Type B pancreatic cell (in vitro differentiated cells): ENCODE results near the gene F8A2. TPM values are rescaled to one million over a fixed set of nuclear protein-coding genes. Genes with fewer than 3 reads are reported as not detected.
"Not testable (repeated sequence)": the region's sequence is repeated elsewhere in the genome, so short reads cannot be mapped to it uniquely, and the experiment has no call there.

Experiments used
- DNase-seq: peaks from one replicate; pipeline ENCODE4 v3.0.0; 2021; ENCODE audit warnings: mixed read lengths; ENCODE audit not compliant: unreplicated experiment; ENCODE audit errors: extremely low spot score
- H3K27ac Mint-ChIP-seq: 2 replicates; pipeline ENCODE4 v1.8.0; 2021; ENCODE audit warnings: mild to moderate bottlenecking, mixed read lengths
- H3K27me3 Mint-ChIP-seq: 2 replicates; pipeline ENCODE4 v1.8.0; 2021; ENCODE audit warnings: mixed read lengths
- H3K36me3 Mint-ChIP-seq: 2 replicates; pipeline ENCODE4 v1.8.0; 2021; ENCODE audit warnings: mixed read lengths
- H3K4me1 Mint-ChIP-seq: one replicate; pipeline ENCODE4 v1.8.0; 2021; ENCODE audit warnings: mixed read lengths; ENCODE audit not compliant: unreplicated experiment
- H3K4me3 Mint-ChIP-seq: 2 replicates; pipeline ENCODE4 v1.8.0; 2021; ENCODE audit warnings: mild to moderate bottlenecking, mixed read lengths
- H3K9me3 Mint-ChIP-seq: 2 replicates; pipeline ENCODE4 v1.8.0; 2021; ENCODE audit warnings: mixed read lengths
- CTCF ChIP-seq: fragments of 200-600 bp; sonication (generic); conservative IDR thresholded peaks from 2 replicates; pipeline ENCODE4 v1.5.0; 2021; ENCODE audit warnings: antibody characterized with exemption, mild to moderate bottlenecking
- long read RNA-seq: library from polyadenylated mRNA; unstranded; transcript quantifications from one replicate; pipeline ENCODE4 v2.0.0, GENCODE V29; 2020
- total RNA-seq: library from RNA; stranded (reverse); gene quantifications from 2 replicates; pipeline ENCODE4 v1.2.1, GENCODE V29; 2021; ENCODE audit warnings: low replicate concordance

The F8A2 gene
- not detected in 2 replicates for total RNA-seq
- long read RNA-seq: 0 reads

DNA sequence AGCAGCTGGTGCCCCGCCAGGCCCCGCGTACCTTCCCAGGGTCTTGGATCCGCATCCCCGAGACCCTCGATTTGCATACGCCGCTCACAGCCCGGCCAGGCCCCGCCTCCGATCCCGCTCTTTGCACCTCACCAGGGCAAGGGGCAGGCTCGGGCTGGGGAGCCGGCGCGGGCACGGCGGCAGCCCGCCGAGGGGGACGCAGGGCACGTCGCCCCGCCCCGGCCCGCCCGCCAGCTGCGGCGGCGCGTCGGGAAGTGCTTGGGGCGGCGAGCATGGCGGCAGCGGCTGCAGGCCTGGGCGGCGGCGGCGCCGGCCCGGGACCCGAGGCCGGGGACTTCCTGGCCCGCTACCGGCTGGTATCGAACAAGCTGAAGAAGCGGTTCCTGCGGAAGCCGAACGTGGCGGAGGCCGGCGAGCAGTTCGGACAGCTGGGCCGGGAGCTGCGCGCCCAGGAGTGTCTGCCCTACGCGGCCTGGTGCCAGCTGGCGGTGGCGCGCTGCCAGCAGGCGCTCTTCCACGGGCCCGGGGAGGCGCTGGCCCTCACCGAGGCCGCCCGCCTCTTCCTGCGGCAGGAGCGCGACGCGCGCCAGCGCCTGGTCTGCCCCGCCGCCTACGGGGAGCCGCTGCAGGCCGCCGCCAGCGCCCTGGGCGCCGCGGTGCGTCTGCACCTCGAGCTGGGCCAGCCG lies at the start of gene F8A2:
TSS of gene F8A2 (plus strand) at position 253 of the 686 bp plus-strand sequence. CDS start at position 273, 20 bp downstream.
- not testable (repeated sequence) for DNase-seq

GRCh38 chrX:155333544-155334100 lies 48.3 kb upstream of the F8A2 start:
- TF ChIP-seq CTCF: no peak
- H3K4me1 Mint-ChIP-seq: no peaks in the 10 kb centered on the region
- H3K36me3 Mint-ChIP-seq: no peaks in the 10 kb centered on the region
- peaks cover 3% of the 10 kb centered on the region for H3K27me3 Mint-ChIP-seq
- H3K4me3 Mint-ChIP-seq: no peak overlapping the region
- H3K9me3 Mint-ChIP-seq: no peaks in the 10 kb centered on the region
- H3K27ac Mint-ChIP-seq: no peak overlapping the region
- DNase-seq: no peak

More for the DNA sequence above, at the start of gene F8A2:
- H3K9me3 Mint-ChIP-seq, H3K4me1 Mint-ChIP-seq, H3K36me3 Mint-ChIP-seq, H3K4me3 Mint-ChIP-seq, H3K27ac Mint-ChIP-seq, H3K27me3 Mint-ChIP-seq: not testable (repeated sequence)

DNA sequence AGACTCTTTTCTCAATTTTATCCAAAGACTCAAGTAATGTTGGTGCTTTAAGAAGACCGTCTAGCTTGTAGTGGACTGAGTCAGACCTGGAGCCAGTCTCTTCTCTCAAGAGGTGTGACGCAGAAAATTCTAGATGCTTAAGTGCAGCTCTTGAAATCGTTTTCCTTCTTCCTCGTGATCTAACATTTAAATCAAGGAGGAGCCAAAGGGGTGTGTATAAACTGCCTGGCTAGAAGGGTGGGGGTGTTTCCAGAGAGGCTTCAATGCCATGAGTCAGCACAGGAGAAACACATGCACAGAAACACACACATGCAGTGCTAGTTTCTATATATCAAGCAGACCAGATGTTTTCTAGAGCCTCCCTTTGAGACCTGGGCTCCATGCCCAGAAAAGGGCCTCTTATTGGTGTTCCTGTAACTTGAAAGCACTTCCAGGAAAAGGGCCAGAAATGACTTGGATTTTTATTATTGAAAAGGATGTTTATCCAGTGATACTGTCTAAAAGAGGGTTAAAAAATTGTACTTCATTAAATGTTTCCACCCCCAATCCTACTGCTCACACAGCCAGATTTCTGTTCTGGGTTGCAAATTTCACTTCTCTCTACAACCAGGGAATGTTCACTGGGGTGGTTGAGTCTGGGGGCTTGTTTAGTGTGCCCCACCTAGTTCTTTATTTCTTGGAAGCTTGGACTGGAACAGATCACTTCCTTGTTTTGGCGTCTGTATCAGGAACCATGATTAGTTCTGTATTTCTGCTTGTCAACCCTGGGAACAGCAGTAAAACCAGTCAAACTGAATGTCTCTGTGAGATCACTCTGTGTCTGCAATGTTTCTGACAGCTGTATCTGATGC lies 47.2 kb upstream of the F8A2 start, which contains the start of gene CLIC2:
TSS of gene CLIC2 (minus strand) at position 129 of the 851 bp plus-strand sequence. CDS start 187 bp downstream, outside the sequence.
- H3K27ac Mint-ChIP-seq: peak within 1 kb of the TSS; percentile 61
- no peaks in the 10 kb centered on the region for H3K36me3 Mint-ChIP-seq
- TF ChIP-seq CTCF: no peak
- H3K4me1 Mint-ChIP-seq: no peaks in the 10 kb centered on the region
- peaks cover 3% of the 10 kb centered on the region for H3K27me3 Mint-ChIP-seq
- no peak within 1 kb of the TSS for H3K4me3 Mint-ChIP-seq
- no peak for DNase-seq
- H3K9me3 Mint-ChIP-seq: no peaks in the 10 kb centered on the region

DNA sequence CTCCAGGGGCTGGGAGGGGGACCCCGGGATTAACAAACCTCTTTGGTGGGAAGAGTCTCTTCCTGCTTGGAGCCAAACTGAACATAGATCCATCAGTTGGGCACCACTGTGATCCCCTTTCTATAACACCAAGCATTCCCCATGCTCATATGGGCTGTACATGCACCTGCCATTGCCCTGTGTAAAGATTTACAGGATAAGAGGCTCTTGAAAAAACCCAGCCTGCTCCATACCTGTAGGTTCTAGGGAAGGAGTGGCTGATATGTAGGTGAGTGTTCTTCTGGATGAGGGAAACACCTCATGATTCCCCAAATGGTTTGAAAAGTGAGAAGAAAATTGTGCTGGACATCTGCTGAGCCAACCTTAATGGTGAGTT lies 46.6 kb upstream of the F8A2 start:
- not testable (repeated sequence) for H3K9me3 Mint-ChIP-seq, DNase-seq, H3K36me3 Mint-ChIP-seq, H3K4me1 Mint-ChIP-seq, H3K4me3 Mint-ChIP-seq, H3K27ac Mint-ChIP-seq, H3K27me3 Mint-ChIP-seq

- not testable (repeated sequence) for H3K9me3 Mint-ChIP-seq, H3K4me1 Mint-ChIP-seq, H3K27ac Mint-ChIP-seq, DNase-seq, H3K27me3 Mint-ChIP-seq, H3K4me3 Mint-ChIP-seq, H3K36me3 Mint-ChIP-seq
Observed at GRCh38 chrX:155345689-155346088, 36.2 kb upstream of the F8A2 start.

DNA sequence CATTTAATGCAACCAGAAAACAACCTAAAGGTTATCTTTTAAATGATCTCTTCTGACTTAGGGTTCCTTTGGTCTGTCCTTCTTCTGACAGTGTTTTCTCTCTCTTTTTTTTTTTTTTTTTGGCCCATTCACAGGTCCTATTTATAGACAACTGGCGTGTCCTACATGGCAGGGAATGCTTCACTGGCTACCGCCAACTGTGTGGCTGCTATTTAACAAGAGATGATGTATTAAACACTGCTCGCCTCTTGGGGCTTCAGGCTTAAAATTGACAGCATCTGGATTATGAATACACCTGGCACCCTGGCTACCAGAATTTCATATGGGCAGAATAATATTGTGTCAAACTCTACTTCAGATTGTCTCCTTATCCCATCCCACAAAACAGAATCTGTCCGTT lies 32.4 kb upstream of the F8A2 start:
- H3K4me3 Mint-ChIP-seq: not testable (repeated sequence)

GRCh38 chrX:155363712-155364111 lies 18.2 kb upstream of the F8A2 start:
- not testable (repeated sequence) for H3K27me3 Mint-ChIP-seq, H3K36me3 Mint-ChIP-seq, H3K27ac Mint-ChIP-seq, H3K4me3 Mint-ChIP-seq, H3K4me1 Mint-ChIP-seq, H3K9me3 Mint-ChIP-seq, DNase-seq

More for the DNA sequence above, 32.4 kb upstream of the F8A2 start:
- DNase-seq, H3K27ac Mint-ChIP-seq, H3K9me3 Mint-ChIP-seq, H3K4me1 Mint-ChIP-seq, H3K27me3 Mint-ChIP-seq, H3K36me3 Mint-ChIP-seq: not testable (repeated sequence)

DNA sequence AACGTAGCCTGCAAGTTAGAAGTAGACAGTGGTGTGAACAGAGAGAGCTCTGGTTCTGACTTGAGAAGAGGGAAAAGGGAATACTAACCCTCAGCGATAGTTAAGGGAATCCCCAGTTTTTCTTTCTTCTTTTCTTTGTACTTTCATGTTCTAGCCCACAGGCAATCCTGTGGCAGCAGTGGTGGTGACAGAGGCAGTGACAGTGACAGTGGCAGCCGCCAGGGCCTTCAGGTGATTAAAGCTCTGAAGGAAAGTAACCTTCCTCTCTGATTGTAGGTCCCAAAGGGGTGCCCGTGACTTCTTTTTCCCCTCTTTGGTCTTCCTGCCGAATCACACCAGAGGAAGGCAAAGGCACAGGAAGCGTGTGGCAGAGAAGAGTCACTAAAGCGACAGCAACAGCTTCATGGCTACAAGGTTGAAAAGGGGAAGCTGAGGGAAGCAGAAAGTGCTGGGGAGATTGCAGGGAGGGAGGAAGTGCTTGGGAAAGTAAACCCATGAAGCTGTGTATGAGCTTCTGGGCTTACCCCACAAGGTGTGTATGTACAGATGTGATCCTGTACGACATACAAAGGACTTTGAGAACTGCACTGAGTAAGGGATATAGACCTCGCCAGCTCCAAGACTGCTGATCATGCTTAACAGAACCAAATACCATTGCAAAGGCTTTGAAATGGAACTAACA lies 8.0 kb upstream of the F8A2 start:
- not testable (repeated sequence) for H3K27me3 Mint-ChIP-seq, H3K36me3 Mint-ChIP-seq, H3K4me1 Mint-ChIP-seq, H3K9me3 Mint-ChIP-seq, DNase-seq, H3K27ac Mint-ChIP-seq, H3K4me3 Mint-ChIP-seq

- not testable (repeated sequence) for H3K36me3 Mint-ChIP-seq, H3K27me3 Mint-ChIP-seq, H3K4me1 Mint-ChIP-seq, DNase-seq, H3K4me3 Mint-ChIP-seq, H3K9me3 Mint-ChIP-seq, H3K27ac Mint-ChIP-seq
Observed at GRCh38 chrX:155379802-155380201, 2.1 kb upstream of the F8A2 start.

GRCh38 chrX:155382529-155382967 lies 653 bp downstream of the F8A2 start:
- H3K27ac Mint-ChIP-seq, H3K4me3 Mint-ChIP-seq, H3K27me3 Mint-ChIP-seq, H3K9me3 Mint-ChIP-seq, H3K4me1 Mint-ChIP-seq, DNase-seq, H3K36me3 Mint-ChIP-seq: not testable (repeated sequence)
